NCI-H748 treated with DMSO at 0.1 percent for 48 hours (cell line): ENCODE data around the gene TMEM259.
A peak's percentile ranks its signal among the peaks of the same experiment; 100 is the strongest.

Experiments
- DNase-seq: peaks from one replicate; lab custom pipeline; 2025; lab: John Stamatoyannopoulos, UW

Gene TMEM259

DNA sequence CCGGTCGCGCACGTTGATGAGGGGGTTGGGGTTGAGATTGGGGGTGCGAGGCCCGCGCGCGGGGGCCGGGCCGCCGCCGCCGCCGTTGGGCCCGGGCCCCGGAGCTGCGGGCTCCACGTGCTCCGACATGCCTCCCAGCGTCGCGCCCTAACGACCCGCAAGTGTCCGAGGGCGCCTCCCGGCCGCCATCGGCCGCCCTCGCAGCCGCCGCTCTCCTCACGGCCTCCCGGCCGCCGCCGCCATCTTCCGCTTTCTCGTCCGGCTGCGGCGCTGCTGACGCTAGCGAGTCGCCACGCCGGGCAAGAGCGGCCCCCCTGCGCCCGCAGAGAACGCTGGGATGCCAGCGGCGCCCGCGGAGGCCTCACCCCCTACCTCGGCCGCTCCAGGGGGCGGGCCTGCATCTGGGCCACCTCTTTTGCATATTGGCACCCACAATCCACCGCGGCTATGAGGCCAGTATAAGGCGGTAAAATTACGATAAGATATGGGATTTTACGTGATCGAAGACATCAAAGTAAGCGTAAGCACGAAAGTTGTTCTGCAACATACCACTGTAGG lies at the start of gene TMEM259:
TMEM259 (minus strand) TSS at position 256 of the 558 bp plus-strand sequence; CDS start at position 129, 127 bp downstream.
- DNase-seq, result peak; percentile 77

DNA sequence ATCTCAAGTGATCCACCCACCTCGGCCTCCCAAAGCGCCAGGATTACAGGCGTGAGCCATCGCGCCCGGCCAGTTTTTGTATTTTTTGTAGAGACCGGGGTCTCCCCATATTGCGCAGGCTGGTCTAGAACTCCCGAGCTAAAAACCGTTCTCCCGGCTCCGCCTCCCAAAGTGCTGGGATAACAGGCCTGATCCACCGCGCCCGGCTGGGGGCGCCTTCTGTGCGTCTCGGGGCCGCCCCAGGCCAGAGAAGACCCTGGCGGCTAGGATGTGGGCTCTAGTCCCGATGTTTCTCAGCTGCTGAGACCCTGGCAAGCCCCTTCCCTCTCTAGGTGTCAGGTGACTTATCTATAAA lies 49.6 kb upstream of the TMEM259 start:
- no peak for DNase-seq

DNA sequence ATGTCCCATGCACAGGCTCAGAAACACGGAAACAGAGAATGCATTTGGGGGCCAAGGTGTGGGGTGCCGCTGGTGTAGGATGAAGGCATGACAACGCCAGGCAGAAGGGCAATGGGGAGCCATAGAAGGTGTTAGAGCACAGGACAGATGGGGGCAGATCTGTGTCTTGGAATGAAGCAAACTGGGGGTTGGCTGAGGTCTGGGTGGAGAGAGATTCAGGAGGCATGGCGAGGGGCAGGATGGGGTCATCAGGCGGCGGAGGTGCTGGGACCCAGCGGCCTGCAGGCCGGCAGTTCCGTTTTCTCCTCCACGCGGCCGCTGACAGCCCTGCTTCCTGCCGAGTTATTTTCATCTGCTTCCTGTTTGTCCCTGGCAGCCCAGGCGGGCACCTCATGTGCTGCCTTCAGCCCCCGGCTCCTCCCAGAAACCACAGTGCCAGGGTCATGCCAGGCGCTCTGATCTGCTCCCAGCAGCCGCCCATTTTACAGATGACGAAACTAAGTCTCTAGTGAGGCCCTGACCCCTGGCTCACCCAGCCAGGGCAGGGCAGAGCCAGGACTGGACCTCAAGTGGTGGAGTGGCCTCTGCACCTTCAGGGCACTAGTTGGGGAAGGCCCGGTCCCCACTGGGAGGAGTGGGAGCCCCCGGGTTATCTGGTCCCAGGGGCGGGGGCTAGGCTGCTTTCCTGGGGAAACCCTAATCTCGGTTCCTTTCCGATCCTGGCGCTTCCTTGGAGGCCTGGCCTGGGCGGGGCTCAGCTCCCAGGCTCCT lies 48.3 kb upstream of the TMEM259 start:
- no peak for DNase-seq

DNA sequence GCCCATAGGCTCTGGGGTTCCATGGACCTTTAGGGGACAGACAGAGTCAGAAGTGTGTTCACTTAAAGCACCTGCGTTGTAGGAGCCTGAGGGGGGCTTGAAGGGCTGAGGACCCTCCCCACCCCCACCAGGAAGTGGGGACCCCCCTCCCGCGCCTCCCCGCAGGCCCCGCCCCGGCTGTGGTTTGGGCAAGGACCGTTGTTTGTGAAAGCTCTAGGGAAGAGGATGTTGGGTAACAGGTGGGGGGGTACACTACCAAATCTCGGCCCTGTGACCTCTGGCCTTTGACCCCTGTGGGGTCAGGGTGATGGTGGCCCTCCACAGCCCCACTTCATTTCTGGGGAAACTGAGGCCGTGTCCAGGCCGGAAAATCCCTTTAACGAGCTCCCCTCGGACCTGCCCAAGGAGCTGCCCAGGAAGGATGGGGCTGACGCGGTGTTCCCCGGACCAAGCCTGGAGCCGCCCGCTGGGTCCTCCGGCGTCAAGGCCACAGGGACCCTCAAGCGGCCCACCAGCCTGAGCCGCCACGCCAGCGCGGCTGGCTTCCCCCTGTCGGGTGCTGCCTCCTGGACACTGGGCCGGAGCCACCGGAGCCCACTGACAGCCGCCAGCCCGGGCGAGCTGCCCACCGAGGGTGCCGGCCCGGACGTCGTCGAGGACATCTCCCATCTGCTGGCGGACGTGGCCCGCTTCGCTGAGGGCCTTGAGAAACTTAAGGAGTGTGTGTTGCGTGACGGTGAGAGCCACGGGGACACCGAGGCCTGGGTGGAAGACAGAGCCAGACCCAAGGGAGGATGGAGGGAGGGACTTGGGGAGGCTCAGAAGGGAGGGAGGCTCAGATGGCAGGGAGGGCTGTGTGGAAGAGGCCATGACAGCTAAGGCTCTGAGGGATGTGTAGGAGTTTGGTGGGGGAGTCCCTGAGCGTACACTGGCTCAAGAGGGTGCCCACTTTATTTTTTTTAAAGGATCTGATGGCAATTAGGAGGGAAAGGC lies 47.4 kb upstream of the TMEM259 start:
- no peak for DNase-seq

DNA sequence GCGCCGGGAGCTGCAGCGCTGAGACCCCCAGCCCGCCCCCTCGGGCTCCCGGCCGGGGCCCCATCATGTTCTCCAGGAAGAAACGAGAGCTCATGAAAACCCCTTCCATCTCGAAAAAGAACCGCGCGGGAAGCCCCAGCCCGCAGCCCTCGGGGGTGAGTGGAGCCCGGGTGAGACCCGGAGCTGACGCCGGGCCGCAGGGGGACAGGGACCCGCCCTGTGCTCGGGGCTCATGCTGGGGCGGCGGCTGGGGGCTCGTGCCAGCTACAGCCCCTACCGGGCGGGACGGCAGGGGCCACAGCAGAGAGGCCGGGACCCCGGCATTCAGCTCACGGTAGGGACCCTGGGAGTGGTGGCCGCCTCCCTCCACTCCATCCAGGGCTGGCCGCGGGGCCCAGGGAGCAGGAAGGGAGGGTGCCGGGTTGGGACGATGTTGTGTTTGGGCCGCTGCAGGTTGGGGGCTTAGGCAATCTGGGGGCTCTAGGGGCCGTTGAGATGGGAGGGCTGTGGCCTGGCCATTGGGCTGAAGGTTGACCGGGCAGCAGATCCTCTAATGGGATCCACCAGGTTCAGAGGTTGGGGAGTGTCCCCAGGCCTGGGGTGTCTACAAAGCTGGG lies 46.5 kb upstream of the TMEM259 start:
- no peak for DNase-seq

DNA sequence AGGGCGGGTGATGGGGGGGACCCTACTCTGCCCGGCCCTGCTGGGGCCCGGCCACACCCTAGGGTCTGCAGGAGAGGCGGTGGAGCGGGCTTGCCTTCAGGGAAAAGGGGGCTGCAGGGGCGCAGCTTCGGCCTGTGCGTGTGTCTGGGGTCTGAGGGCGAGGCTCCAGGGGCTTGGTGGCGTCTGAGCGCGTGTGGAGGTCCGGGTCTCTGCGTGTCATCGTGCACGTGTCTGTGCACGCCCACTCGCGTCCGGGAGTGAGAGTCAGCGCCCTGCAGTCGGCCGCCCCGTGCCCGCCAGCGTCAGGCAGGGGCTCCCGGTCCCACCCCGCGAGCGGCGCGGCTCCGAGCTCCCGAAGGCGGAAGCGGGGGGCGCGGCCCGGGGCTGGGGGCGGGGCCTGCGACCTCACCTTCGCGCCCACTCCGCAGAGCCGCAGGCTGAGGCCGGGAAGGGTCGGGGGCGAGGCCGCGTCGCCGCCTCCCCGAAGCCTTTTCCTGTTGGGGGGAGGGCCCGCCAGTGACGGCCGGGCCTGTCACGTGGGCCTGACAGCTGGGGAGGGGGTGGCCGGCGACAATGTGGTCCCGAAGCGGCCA lies 45.9 kb upstream of the TMEM259 start, which contains the start of gene ARHGAP45:
ARHGAP45 (plus strand) TSS at position 420 of the 593 bp plus-strand sequence. CDS start 239 bp downstream, outside the sequence.
- no peak for DNase-seq

DNA sequence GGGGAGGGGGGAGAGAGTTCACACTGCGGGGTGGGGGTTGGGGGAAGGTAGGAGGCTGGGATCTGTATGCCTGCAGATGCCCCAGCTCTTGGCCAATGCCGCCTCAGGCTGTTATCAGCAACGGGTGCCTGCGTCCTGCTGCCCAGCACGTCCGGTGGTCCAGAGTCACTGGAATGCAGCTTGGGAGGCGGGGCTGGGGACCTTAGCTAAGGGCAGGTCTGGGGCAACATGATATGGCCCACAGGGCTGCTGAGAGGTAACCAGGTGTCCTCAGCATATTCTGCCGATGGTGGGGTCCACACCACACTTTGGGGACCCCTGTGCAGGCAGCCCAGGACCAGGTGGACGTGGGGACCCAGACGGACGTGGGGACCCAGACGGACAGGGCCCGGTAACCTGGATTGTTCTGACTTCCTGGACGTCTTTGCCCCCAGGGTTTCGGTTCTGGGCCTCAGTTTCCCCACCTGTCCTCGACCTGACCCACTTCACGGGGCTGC lies 45.4 kb upstream of the TMEM259 start:
- DNase-seq, result no peak

DNA sequence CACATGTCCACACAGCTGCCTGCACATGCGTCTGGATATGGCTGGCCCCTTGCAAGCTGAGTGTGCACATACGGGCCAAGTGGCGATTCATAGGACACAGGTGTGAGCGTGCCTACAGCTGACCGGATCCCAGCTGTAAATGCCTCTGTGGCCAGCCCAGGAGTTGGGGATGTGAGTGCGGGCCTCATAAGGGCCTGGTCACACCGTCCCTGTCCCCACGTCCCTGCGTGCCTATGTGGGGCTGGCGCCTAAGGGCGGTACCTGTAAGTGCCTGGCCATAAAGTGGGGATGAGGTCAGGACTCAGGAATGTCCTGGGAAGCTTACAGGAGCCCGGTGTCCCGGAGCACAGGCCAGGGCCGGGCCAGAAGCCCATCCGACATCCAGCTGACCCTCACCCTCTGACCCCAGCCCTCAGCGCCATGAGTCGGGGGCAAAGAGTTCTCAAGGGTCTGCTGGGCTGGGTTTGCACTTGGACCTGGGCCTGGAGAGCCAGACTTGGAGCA lies 44.7 kb upstream of the TMEM259 start:
- DNase-seq, result no peak

DNA sequence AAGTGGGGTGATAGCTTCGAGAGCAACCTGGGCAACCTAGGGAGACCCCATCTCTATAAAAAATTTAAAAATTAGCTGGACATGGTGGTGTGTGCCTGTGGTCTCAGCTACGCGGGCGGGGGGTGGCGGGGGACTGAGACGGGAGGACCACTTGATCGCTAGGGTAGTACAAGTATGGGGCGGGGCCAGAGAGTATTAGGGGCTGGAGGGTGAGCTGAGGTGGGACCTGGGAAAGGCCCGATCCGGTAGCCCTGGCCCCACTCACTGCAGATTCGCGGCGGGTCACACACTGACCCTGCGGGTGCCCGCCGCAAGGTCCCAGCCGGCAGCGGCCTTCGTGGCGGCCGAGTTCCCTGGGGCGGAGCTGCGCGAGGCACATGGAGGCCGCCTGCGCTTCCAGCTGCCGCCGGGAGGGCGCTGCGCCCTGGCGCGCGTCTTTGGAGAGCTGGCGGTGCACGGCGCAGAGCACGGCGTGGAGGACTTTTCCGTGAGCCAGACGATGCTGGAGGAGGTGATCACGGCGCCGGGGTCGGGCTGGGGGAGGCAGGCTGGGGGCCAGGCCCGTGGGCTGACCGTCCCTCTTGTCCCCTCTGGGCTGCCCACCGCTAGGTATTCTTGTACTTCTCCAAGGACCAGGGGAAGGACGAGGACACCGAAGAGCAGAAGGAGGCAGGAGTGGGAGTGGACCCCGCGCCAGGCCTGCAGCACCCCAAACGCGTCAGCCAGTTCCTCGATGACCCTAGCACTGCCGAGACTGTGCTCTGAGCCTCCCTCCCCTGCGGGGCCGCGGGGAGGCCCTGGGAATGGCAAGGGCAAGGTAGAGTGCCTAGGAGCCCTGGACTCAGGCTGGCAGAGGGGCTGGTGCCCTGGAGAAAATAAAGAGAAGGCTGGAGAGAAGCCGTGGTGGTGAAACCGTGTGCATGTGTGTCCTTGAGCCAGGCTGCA lies 44.0 kb upstream of the TMEM259 start:
- DNase-seq, result no peak

DNA sequence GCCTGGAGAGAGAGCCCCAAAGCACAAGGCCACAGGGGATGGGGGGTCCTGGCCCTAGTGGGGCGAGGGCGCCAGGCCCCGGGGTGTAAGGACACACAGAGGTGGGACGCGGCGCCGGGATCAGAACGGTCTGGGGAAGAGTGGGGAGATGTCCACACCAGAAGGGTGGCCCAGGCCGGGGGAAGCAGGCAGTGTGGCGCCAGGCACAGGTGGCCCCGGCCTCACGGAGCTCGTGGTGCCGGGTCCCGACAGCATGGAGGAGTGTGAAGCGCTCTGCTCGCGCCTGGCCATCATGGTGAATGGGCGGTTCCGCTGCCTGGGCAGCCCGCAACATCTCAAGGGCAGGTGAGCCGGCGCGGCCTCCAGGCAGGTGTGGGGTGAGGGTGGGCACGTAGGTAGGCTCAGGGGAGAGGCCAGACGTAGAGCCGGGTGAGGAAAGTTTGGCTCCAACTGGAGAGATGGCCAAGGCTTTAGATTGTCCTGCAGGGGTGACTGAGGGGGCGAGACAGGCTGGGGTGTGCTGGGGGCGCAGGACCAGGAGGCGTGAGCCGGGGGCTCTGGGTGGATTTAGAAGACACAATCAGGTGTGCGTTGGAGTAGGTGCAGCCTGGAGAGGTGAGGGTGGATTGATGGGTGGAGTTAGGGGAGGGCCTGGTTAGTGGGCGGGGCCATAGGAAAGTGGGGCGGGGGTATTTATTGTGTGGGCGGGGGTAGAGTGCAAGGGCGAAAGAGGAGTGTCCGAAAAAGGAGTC lies 43.2 kb upstream of the TMEM259 start:
- no peak for DNase-seq

DNA sequence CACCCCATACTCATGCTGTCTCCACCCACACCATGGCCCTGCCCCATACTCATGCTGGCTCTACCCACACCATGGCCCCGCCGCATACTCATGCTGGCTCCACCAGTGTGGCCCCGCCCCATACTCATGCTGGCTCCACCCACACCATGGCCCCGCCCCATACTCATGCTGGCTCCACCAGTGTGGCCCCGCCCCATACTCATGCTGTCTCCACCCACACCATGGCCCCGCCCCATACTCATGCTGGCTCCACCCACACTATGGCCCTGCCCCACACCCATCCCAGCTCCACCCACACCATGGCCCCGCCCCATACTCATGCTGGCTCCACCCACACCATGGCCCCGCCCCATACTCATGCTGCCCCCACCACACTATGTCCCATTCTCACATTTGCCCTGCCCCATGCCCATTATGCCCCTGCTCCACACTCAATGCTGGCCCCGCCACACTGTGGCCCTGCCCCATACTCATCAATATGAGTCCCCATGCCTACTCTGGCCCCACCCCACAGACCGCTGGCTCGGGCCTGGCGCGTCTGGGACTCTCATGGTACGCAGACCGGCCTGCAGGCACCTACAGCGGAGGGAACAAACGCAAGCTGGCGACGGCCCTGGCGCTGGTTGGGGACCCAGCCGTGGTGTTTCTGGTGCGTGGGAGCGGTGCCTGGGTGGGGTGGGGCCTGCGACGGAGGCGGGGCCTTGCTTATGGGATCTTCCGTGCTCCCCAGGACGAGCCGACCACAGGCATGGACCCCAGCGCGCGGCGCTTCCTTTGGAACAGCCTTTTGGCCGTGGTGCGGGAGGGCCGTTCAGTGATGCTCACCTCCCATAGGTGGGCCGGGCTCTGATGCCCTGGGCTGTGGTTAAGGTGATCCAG lies 42.3 kb upstream of the TMEM259 start:
- no peak for DNase-seq

DNA sequence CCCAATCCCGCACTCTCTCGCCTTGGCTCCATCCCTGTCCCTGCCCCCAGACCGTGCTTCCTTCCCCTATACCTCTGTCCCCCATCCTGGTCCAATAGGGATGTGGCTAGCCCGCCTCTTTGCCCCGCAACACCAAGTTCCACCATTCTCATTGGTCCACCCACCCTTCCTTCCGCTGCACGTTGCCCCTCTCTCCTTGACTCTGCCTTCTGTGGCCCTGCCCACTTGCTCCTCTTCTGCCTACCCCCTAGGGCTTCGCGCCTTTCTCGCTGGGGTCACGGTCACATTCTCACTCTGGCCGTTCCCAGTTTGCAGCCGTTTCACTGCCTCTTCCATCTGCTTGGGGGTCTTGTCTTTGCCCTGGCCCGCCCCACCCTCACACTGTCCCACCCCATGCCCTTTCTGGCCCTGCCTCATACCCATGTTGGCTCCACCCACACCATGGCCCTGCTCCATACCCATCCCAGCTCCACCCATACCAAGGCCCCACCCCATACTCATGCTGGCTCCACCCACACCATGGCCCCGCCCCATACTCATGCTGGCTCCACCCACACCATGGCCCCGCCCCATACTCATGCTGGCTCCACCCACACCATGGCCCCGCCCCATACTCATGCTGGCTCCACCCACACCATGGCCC lies 41.6 kb upstream of the TMEM259 start:
- DNase-seq, result no peak

DNA sequence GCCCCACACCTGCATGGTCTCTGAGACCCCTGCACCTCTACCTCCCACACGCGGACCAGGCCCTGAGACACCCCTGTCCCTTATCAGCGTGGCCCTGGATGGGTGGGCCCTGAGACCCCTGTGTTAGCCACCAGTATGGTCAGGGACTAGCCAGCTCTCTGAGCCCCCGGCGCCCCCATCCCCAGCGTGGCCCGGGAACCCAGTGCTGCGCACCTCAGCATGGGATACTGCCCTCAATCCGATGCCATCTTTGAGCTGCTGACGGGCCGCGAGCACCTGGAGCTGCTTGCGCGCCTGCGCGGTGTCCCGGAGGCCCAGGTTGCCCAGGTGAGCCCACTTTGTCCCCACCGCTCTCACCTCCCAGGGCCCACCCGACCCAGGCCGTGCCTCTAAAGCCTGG lies 41.1 kb upstream of the TMEM259 start:
- DNase-seq, result no peak

DNA sequence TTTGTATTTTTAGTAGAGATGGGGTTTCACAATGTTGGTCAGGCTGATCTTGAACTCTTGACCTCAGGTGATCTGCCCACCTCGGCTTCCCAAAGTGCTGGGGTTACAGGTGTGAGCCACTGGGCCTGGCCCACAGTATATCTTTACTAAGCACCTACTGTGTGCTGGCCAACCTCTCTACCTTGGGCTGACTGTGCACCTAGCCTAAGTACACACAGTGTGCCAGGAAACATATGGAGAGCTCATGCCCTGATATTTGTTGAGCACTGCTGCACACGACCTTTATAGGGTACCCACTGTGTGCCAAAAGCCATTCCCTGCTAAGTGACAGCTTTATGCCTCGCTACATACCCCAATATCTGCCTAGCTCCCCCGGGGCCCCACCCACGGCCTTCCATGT lies 39.8 kb upstream of the TMEM259 start:
- no peak for DNase-seq

DNA sequence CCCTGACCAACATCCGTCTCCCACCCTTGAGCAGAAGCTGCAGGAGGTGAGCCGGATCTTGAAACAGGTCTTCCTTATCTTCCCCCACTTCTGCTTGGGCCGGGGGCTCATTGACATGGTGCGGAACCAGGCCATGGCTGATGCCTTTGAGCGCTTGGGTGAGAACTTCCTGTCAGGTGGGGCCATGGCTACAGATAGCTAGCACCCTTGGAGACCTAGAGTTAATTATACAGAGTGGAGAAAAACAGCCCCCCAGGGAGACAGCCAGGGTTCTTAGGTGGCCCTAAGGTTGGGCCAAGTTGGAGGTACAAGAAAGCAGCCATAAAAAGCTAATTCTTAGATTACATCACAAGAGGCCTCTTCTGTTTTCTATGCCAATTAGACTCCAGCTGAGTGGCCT lies 37.2 kb upstream of the TMEM259 start:
- no peak for DNase-seq

DNA sequence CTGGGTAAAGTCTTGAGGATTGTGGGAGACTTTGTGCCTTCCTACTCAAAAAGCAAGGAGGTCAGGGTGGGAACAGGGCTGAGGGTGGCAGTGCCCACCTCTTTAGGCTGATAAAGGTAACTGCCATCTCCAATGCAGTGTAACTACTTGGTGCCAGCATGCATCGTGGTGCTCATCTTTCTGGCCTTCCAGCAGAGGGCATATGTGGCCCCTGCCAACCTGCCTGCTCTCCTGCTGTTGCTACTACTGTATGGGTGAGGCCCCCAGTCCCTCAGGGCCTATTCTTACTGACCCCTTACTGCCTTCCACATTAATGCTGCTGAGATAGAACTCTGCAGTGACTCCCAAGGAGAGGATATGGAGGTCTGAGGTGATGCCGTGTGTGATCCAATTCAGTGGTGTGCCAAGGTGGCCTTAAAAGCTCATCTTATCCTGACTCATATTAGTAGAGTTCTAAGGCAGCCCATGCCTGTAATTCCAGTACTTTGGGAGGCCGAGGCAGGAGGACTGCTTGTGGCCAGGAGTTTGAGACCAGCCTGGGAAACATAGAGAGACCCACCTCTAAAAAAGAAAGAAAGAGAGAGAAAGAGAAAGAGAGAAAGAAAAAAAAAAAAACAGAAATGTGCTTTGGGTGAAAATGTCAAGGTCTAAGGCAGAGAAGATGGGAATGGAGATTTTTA lies 36.4 kb upstream of the TMEM259 start:
- DNase-seq, result no peak

DNA sequence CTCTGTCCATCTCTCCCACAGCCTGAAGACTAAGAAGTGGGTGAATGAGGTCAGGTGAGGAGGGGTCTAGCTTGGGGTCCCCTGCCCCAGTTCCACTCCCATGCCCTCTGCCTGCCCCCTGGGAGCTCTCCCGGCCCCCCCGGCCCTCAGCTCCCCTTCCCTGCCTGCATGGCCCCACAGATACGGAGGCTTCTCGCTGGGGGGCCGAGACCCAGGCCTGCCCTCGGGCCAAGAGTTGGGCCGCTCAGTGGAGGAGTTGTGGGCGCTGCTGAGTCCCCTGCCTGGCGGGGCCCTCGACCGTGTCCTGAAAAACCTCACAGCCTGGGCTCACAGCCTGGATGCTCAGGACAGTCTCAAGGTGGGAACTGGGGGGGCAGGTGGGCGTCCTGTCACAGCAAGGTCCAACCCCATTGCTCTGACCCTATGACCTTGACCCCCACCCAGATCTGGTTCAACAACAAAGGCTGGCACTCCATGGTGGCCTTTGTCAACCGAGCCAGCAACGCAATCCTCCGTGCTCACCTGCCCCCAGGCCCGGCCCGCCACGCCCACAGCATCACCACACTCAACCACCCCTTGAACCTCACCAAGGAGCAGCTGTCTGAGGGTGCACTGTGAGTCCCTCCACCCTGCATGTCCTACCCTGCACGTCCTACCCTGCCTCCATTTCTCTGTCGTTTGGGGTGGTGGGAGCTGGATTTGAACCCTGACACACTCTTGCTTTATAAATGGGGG lies 35.1 kb upstream of the TMEM259 start:
- no peak for DNase-seq
